ENCODE data around the gene TLCD3A. TPM values are rescaled to one million over a fixed set of nuclear protein-coding genes. Genes with fewer than 3 reads are reported as not detected.
"Not testable (repeated sequence)": the region's sequence is repeated elsewhere in the genome, so short reads cannot be mapped to it uniquely, and the experiment has no call there.

The TLCD3A gene
- total and polyA plus RNA-seq, 8 donors, result 14.5 to 40.9 (median 34.3) TPM

GRCh38 chr17:753418-753817, 21.0 kb downstream of the TLCD3A start:
- no peak for DNase-seq

DNA sequence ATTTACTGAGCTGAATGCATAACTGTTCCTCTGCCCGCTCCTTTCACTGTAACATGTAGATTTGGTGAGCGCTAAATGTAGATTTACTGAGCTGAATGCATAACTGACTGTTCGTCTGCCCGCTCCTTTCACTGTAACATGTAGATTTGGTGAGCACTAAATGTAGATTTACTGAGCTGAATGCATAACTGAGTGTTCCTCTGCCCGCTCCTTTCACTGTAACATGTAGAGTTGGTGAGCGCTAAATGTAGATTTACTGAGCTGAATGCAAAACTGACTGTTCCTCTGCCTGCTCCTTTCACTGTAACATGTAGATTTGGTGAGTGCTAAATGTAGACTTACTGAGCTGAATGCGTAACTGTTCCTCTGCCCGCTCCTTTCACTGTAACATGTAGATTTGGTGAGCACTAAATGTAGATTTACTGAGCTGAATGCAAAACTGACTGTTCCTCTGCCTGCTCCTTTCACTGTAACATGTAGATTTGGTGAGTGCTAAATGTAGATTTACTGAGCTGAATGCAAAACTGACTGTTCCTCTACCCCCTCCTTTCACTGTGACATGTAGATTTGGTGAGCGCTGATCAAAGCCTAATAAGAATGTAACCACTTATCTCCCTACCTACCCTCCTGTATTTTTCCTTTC, 23.0 kb downstream of the TLCD3A start:
- ATAC-seq; H3K9me3 ChIP-seq; H3K27me3 ChIP-seq; intact Hi-C loops (cut with DNase I); DNase-seq; H3K4me3 ChIP-seq; H3K27ac ChIP-seq: not testable (repeated sequence)
- peaks cover 0 to 38% of the 10 kb centered on the region in 2 donors for H3K36me3 ChIP-seq
- H3K4me1 ChIP-seq, result peaks cover 9 to 17% of the 10 kb centered on the region in 2 donors

More at GRCh38 chr17:753418-753817, 21.0 kb downstream of the TLCD3A start:
- Histone ChIP-seq H3K36me3 (peaks cover 0 to 20% of the 10 kb centered on the region in 2 donors), H3K4me1 (peaks cover 9 to 25% of the 10 kb centered on the region in 2 donors), H3K9me3 (no peaks in the 10 kb centered on the region), H3K27ac (no peak overlapping the region), H3K4me3 (no peak overlapping the region), H3K27me3 (no peaks in the 10 kb centered on the region)
- TF ChIP-seq CTCF (IDR thresholded peaks at IDR 0.05), result no peak
- ATAC-seq, result no peak
- intact Hi-C loops (cut with DNase I), result no loop called here

DNA sequence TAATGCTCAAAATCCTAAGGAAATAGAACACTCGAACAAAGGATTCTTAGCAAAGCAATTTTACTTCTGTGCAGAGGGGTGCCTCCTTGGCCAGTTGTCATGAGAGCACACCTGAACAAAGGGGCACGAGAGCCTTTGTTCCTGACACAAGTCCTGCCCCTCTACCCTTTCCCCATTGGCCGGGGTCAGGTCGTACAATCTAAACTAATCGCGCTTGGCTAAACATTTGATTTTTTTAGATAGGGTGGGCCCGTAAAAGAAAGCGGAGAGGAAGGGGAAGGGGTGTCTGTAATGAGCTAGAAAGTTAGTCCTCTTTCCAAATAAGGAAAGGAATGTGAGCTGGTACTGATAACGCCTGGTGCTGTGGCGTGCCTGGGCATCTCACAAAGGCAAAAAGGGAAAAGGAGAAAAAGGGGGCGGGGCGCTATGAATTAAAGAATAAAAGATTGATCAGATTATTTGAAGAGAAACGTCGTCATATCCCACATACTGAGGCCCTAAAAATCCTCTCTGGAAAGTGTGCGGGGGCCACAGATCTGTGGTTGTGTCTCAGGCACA, 23.7 kb downstream of the TLCD3A start:
- intact Hi-C loops (cut with DNase I); ATAC-seq; H3K4me3 ChIP-seq; DNase-seq; H3K27me3 ChIP-seq; H3K27ac ChIP-seq; H3K9me3 ChIP-seq: not testable (repeated sequence)
- peaks cover 0 to 45% of the 10 kb centered on the region in 2 donors for H3K36me3 ChIP-seq
- H3K4me1 ChIP-seq, result peaks cover 6 to 10% of the 10 kb centered on the region in 2 donors

GRCh38 chr17:759964-760363, 27.6 kb downstream of the TLCD3A start:
- H3K36me3 ChIP-seq, result peaks cover 0 to 82% of the 10 kb centered on the region in 2 donors

DNA sequence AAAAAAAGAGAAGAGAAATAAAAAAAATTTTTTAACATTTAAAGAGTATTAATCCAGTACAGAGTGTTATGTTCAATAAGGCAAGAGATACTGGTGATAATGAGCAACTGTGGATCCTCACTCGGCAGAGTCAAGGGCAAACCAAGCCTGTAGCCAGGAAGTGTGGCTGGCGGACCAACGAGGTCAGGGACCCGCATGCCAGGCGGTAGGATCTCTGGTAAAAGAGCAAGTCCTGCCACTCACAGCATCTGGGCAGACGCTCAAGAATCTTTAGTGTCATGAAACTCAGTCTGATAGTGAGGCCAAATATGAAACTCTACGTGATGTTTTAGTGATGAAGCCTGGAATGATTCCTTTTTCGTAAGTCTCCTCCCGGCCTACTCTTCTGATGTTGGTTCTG, 28.0 kb downstream of the TLCD3A start:
- intact Hi-C loops (cut with DNase I), result no loop called here
- TF ChIP-seq CTCF (IDR thresholded peaks at IDR 0.05), result no peak
- Histone ChIP-seq H3K27me3 (no peaks in the 10 kb centered on the region), H3K27ac (no peak overlapping the region), H3K36me3 (peaks cover 0 to 86% of the 10 kb centered on the region in 2 donors), H3K9me3 (no peaks in the 10 kb centered on the region), H3K4me1 (no peaks in the 10 kb centered on the region), H3K4me3 (no peak overlapping the region)
- no peak for DNase-seq
- no peak for ATAC-seq

More at GRCh38 chr17:759964-760363, 27.6 kb downstream of the TLCD3A start:
- no peaks in the 10 kb centered on the region for H3K4me1 ChIP-seq
- no peak overlapping the region for H3K4me3 ChIP-seq
- DNase-seq (no peak), ATAC-seq (no peak)
- no peak overlapping the region for H3K27ac ChIP-seq
- TF ChIP-seq CTCF (IDR thresholded peaks at IDR 0.05), result no peak
- intact Hi-C loops (cut with DNase I), result no loop called here
- H3K27me3 ChIP-seq, result no peaks in the 10 kb centered on the region
- no peaks in the 10 kb centered on the region for H3K9me3 ChIP-seq

- no peaks in the 10 kb centered on the region for H3K27me3 ChIP-seq
- H3K36me3 ChIP-seq, result peaks cover 4 to 87% of the 10 kb centered on the region in 2 donors
- H3K27ac ChIP-seq, result no peak overlapping the region
- ATAC-seq (peak; percentile 66), DNase-seq (no peak)
- H3K4me1 ChIP-seq, result no peaks in the 10 kb centered on the region
- no peak for TF ChIP-seq CTCF (IDR thresholded peaks at IDR 0.05)
- no peaks in the 10 kb centered on the region for H3K9me3 ChIP-seq
- H3K4me3 ChIP-seq, result no peak overlapping the region
- intact Hi-C loops (cut with DNase I), result no loop called here
Measured at GRCh38 chr17:767076-767475, 34.7 kb downstream of the TLCD3A start.
